Activated CD4-positive, alpha-beta T cell treated with anti-CD3 and anti-CD28 coated beads, Interleukin-2, amount 10 ng/mL, durations not matched to agents 24 days and 14 days (primary cell): ENCODE data around the gene CYP3A4. TPM values are rescaled to one million over a fixed set of nuclear protein-coding genes. Genes with fewer than 3 reads are reported as not detected.

Experiments
- DNase-seq: peaks from one replicate; pipeline ENCODE4 v3.0.0; 2022
- H3K27ac Mint-ChIP-seq: one replicate; pipeline ENCODE4 v1.8.0; 2022; ENCODE audit warnings: mild to moderate bottlenecking, mixed read lengths
- H3K27me3 Mint-ChIP-seq: one replicate; pipeline ENCODE4 v1.8.0; 2022; ENCODE audit warnings: mixed read lengths
- H3K36me3 Mint-ChIP-seq: one replicate; pipeline ENCODE4 v1.8.0; 2022; ENCODE audit warnings: low read depth, mild to moderate bottlenecking, mixed read lengths
- H3K4me1 Mint-ChIP-seq: one replicate; pipeline ENCODE4 v1.8.0; 2021; ENCODE audit warnings: mixed read lengths
- H3K4me3 Mint-ChIP-seq: one replicate; pipeline ENCODE4 v1.8.0; 2022; ENCODE audit warnings: mild to moderate bottlenecking, moderate library complexity, mixed read lengths
- H3K9me3 Mint-ChIP-seq: one replicate; pipeline ENCODE4 v1.8.0; 2021; ENCODE audit warnings: mixed read lengths
- intact Hi-C: fragments of 100-400 bp; cut with micrococcal nuclease; formaldehyde crosslinking; loops from one replicate; pipeline ENCODE4 v1.15.1; 2023
- total RNA-seq: library from RNA; stranded (reverse); gene quantifications from 2 replicates; pipeline ENCODE4 v1.2.3, GENCODE V29; 2022

Gene CYP3A4
- total RNA-seq, 1 donor from 2014 or later = not detected

DNA sequence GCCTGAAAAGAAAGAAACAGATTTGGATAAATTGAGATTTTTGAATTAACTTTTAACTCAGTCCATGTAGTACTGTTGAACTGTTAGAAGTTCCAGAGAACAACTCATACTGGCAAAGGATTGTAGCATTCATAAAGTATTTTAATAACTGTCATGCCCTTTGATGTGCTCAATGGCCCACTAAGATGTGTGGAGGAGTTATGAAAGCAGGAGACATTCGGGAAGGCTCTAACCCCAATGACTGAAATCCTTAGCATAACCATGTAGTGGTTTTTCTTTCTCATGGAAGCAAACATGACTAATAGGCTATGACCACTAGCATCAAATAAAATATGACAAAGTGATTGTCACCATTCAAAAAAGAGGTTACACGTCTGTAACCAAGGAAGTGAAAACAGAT lies 74.7 kb downstream of the CYP3A4 start:
- intact Hi-C loops = no loop called here
- H3K9me3 Mint-ChIP-seq = no peaks in the 10 kb centered on the region
- H3K4me1 Mint-ChIP-seq = no peaks in the 10 kb centered on the region
- no peak overlapping the region for H3K4me3 Mint-ChIP-seq
- H3K27me3 Mint-ChIP-seq = no peaks in the 10 kb centered on the region
- no peak for DNase-seq
- no peak overlapping the region for H3K27ac Mint-ChIP-seq
- H3K36me3 Mint-ChIP-seq = peaks cover 4% of the 10 kb centered on the region

DNA sequence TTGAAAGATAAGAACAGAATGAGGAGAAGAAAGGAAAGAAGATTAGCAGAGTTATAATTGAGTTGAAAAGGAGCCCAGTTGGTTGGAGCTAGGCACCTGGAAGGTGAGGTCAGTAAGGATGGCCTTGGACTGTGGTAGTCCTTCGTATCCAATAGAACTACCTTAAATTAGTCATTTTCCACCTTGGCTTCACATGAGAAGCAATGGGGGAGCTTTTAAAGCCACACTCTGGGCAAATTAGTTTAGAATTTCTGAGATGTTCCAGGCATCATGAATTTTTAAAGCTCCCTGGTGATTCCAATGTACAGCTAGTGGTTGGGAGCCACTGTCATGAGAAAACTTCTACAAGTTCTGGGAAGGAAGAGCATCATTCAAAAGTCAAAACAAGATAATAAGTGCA lies 76.9 kb downstream of the CYP3A4 start:
- no peak overlapping the region for H3K27ac Mint-ChIP-seq
- H3K4me3 Mint-ChIP-seq = no peak overlapping the region

More for the DNA sequence above, 76.9 kb downstream of the CYP3A4 start:
- no peaks in the 10 kb centered on the region for H3K27me3 Mint-ChIP-seq
- DNase-seq = no peak
- peaks cover 4% of the 10 kb centered on the region for H3K9me3 Mint-ChIP-seq
- intact Hi-C loops = no loop called here
- H3K4me1 Mint-ChIP-seq = no peaks in the 10 kb centered on the region
- peaks cover 4% of the 10 kb centered on the region for H3K36me3 Mint-ChIP-seq

Other genes with a start within 250 kb of the CYP3A4 start
- 4.7 and 5.8 TPM in 2 replicates for gene FAM200A, start 232.1 kb downstream of the CYP3A4 start, total RNA-seq
- gene ZNF655, start 225.5 kb downstream of the CYP3A4 start, total RNA-seq = 76.2 and 76.4 TPM in 2 replicates
- 0.50 and 0.61 TPM in 2 replicates for gene TMEM225B, start 185.9 kb downstream of the CYP3A4 start, total RNA-seq
- gene ZSCAN25, start 167.2 kb downstream of the CYP3A4 start, total RNA-seq = 29.4 and 30.0 TPM in 2 replicates
- gene CYP3A5, start 104.2 kb downstream of the CYP3A4 start, total RNA-seq = not detected in 2 replicates
- not detected in 2 replicates for gene CYP3A7, start 49.0 kb downstream of the CYP3A4 start, total RNA-seq
- not detected in 2 replicates for gene CYP3A43, start 43.8 kb upstream of the CYP3A4 start, total RNA-seq
- 0.19 and 0.33 TPM in 2 replicates for gene OR2AE1, start 92.8 kb upstream of the CYP3A4 start, total RNA-seq
- 22.3 and 24.0 TPM in 2 replicates for gene TRIM4, start 135.3 kb upstream of the CYP3A4 start, total RNA-seq
- 0.36 TPM in 1 of 2 replicates, not detected in the other for gene GJC3, start 145.4 kb upstream of the CYP3A4 start, total RNA-seq
- not detected in 2 replicates for gene AZGP1, start 191.8 kb upstream of the CYP3A4 start, total RNA-seq
- 54.8 and 56.3 TPM in 2 replicates for gene ZKSCAN1, start 231.4 kb upstream of the CYP3A4 start, total RNA-seq